NCI-H2081 (cell line): ENCODE data around the gene PCDH1.
"Not testable (repeated sequence)": the region's sequence is repeated elsewhere in the genome, so short reads cannot be mapped to it uniquely, and the experiment has no call there.

ENCODE experiments used
- DNase-seq, 2 experiments: peaks; one replicate each; lab custom pipeline; 2025; lab: John Stamatoyannopoulos, UW

The PCDH1 gene

DNA sequence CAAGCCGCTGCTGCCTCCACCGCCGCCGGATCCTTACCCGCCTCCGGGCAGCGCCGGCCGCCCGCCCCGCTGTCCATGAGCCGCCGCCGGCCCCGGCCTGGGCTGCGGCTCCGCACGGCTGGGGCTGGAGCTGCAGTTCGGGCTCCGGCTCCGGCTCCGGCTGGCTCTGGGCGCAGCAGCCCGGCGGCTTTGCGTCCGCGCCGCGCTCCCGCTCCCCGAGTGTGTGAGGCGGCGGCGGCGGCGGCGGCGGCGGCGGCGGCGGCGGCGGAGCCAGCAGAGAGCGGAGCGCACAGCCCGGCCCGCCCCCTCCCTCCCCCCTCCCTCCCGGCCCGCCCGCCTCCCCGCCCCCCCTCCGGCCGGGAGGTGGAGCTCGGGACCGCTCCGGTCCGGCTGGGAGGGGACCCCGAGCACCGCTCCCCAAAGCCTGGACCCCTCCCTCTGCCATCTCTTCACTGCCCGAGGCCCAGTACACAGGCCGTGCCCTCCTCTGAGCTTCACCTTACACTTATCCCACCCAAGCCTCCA, at the start of gene PCDH1:
TSS of gene PCDH1 (minus strand) at position 225 of the 525 bp plus-strand sequence. CDS start at position 77, 148 bp downstream.
- DNase-seq = peak; percentile 13 to 25

DNA sequence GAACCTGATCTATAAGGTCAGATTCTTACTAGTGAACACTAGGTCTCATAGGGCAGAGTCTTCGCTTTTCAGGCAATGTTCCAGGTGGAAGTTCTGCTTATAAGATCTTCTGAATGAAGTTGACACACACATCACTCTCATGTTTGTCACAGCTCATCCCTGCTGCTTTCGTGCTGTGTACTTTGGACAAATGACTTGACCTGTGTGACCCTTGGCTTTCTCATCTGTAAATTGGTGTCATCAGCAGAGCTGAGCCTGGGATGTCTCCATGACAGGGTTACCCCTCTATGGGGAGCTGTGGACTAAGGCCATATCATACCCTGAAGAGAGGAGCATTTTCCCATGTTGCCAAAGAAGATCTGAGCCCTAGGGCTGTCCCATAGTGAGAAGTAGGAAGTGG, 48.2 kb upstream of the PCDH1 start:
- DNase-seq = no peak

DNA sequence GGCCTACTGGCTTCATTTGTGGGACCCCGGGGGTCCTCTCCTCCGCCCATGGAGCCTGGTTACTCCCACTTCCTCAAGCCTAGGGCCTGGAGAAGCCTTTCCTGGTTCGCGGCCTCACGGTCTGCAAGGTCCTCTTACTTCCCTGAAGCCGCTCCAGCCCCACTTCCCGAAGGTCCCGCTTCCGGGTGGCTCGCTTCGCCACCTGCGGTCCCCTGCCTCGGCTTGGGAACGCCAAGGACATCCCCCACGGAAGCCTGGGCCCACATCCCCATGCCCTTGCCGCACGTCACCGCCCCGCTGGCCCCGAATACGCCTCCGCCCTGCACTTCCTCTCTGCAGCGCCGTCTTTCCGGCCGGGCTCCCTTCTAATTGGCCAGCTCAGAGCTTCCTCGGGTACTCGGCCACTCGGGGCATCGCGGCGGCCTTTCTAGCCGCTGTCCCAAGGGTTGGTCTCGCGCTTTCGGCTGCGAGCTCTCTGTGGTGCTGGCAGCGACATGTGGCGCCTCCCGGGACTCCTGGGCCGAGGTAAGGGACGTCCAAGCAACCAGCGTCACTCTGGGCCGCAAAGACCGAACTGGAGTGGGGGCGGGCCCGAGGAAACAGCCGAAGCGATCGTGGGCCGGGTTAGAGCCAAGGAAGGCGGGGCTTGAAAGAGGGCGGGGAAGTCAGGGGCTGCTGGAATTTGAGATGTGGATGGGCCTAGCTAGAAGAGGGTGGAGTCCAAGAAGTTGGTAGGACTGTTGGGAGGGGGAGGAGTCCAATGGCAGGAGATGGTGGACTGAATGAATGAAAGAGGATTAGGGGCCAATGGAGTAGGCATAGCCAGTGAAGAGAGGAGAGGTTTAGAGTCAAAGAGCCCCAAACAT, 45.5 kb upstream of the PCDH1 start, which contains the start of gene DELE1:
TSS of gene DELE1 (plus strand) at position 424 of the 866 bp plus-strand sequence. CDS start at position 495, 71 bp downstream.
- peak; percentile 81 to 85 for DNase-seq

DNA sequence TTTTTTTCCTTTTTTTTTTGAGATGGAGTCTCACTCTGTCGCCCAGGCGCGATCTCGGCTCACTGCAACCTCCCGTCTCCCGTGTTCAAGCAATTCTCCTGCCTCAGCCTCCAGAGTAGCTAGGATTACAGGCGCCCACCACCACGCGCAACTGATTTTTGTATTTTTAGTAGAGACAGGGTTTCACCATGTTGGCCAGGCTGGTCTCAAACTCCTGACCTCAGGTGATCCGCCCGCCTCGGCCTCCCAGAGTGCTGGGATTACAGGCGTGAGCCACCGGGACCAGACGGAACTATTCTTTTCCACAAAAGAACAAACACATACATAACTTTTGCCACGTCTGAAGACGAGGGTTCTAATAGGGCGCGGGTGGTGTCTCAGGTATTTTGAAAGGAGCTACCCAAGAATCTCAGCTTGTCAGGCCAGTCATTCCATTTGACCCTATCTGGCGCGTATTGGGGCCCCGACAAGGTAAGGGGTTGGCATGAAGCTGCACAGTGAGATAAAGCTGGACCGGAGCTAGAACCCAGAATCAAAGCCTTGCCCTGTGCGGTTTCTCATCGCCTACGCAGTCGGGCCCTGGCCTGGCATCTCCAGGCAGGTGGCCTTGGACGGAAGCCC, 44.7 kb upstream of the PCDH1 start:
- DNase-seq = not testable (repeated sequence)

DNA sequence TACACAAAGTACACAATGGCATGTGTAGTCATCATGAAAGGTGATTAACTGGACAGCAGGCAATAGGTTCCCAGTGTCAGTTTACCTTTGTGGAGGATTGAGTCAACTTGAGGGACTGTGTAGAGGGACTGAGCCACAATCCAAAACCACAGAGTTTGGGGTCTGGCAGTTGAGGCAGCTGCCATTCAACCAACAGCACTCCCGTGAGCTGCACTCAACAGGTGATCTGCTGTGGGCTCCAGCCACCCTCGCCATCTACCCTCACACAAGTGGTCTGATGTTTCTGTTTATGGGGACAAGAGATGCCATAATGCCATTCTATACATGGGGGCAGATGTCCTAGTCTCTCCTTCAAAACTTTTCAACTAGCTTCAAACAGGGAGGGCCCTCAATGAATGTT, 42.6 kb upstream of the PCDH1 start:
- DNase-seq = no peak

DNA sequence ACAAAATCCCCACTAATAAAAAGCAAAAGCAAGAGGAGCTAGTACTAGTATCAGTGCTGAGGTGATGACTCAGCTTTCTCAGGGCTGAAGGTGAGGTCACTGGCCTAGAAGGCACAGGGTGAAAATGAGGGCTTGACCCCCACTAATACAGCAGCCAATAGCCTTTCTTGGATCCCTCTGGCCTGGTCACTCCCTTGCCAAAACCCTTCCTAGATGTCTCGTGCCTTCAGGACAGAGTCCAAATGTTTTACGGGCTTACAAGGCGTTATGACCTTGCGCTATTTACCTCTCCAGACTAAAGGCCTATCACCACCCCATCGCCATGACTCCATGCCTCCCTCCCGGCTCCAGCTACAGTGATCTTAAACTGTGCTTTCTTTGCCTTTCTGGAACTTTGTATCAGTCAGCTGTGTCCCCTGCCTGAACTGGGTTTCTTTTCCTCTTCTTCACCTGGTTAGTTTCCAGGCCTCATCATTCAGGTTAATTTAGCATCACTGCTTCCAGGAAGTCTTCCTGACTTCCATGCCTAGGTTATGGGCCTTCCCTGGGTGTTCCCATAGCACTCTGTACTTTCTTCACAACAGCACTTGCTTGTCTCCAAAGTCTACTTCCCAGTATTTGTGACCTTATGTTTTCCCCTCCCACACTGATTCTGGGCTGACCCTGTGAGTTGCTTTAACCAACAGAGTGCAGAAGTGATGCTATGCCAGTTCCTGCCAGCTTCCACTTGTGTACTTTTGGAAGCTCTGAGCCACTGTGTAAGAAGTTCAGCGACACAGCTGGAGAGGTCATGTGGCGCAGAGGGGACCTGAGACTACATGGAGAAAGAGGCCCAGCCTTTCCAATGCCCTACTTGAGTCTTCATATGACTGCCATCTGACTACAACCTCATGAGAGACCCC, 41.3 kb upstream of the PCDH1 start:
- no peak for DNase-seq

DNA sequence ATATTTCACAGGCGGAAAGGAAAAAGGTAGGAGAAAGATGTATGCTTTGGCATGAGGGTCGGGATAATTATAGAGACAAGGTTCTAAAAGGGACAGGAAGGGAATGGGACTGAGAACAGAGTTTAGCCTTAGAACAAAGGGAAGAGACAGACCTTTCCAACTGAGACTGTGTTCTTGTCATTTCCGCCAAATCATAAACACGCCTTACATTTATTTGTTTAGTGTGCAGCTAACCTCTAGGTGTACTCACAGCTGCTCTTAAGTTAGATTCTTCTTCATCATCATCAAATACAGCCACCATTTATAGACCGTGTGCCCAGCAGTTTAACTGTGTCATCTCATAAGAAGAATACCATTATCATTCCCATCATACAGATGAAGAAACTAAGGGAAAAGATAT, 39.5 kb upstream of the PCDH1 start:
- no peak for DNase-seq

DNA sequence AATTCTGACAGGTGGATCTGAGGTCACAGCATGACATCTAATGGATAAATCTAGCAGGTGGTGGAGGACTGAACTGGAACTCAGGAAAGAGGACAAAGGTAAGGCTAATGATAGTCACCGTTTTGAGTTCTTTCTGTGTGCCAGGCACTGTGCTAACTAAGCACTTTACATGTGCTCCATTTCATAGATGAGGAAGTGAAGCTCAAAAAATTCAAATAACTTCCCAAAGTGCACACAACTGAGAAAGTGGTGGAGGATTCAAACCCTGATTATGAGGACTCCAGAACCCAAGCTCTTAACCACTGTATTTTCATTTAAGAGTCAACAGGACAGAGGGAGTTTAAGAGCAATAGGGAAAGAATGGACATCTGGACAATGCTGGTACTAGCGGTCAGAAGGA, 38.3 kb upstream of the PCDH1 start:
- no peak for DNase-seq

DNA sequence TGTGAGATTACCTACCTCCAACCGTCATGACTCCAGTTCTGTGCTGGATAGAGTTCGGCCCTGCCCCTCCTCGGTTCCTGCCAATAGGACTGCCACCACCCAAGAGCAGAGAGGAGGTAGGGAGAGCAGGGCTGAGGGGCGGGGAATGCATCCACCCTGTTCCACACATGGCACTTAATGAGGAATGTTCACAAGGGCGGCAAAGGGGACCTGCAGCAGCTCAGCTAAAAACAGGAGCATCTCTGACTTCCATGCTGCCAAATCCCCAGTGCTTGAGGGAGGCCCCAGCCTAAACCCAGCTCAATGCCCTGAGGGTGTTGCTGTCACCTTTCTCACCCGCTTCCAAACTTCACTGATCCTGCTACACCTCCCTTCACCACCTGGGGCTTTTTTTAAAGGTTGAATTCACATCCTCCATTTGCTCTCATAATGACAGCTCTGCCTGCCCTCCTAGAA, 37.7 kb upstream of the PCDH1 start:
- no peak for DNase-seq

DNA sequence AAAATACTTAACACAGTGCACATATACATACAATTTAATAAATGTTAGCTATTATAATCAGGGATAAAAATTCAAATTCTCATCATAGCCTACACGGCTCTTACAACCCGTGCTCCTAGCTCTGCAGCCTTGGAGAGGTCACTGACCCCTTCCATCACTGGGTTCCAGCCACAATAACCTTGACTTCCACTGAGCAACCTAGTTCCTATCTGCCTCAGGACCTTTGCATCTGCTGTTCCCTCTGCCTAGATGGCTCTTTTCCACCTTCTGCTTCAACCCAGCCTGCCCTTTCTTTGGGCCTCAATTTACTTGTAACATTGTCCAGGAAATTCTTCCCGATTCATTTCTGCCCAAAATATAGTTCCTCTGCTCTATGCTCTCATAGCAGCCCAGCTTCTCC, 36.6 kb upstream of the PCDH1 start:
- no peak for DNase-seq

DNA sequence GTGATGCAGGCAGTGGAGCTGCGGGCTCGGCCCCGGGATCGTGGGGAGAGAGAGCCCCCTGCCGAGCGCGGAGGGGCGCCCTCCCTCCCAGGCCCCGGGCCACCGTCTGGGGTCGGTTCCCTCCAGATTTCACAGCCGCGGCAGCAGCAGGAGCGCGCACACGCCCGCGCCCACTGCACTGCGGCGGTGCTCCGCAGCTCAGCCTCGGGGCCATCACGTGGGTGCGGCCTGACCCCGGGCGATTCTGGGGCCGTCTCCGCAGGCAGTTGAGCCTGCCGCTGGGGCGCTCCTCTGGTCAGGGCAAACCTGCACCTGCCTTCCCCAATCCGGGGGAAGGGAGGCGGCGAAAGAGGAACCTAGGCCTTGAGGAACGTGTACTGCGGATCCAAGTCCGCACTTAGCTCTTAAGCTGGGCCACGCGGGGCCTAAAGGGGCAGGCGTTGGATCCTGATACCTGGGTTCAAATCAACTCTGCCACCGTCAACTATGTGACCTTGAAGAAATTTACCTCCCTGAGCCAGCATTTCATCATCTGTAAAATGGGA, 36.1 kb upstream of the PCDH1 start:
- no peak for DNase-seq

DNA sequence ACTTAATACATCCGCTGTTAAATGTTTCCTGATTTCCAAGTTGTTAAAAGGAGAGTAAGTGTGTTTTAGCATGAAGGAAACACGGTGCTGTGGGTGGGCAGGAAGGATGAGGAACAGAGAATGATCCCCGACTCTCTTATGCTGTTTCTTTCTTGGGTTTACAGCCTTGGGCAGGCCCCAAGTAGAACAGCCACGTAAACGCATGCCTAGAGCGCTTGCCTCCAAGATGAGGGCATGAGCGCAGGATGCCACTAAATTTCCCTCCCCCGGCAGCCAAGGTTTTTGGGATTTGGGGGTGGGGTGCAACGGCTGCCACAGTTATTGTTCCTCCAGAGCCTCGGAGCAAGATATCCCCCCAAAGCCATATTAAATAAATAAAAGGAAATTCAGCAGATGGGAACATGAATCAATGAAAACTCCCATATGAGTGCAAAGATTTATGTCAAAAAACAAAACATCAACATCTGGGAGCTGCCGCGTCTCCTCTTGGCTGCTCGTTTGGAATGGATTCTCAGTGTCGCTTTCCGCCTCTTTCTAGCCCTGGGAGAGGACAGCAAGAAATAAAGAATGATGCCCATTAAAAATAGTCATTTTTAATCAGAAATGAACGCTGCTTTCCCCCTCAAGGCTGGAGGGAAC, 35.5 kb upstream of the PCDH1 start:
- no peak for DNase-seq

DNA sequence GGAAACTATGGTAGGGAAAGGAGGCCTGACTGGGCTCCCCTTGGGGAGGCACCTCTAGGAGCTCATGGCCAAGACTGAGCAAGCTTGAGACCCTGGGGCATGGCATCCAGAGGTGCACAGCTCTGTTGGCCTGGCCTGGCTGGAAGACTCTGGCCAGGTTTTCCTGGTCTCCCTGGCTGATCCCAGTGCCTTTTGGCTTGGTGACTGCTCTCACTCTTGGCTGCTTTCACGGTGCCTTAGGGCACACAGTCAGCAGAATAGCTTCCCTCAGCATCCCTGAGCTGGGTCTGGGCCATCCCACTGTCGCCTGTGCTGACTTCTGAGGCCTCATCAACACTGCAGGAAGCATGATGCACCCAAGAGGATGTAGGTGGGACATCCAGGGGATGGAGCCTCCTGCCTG, 32.1 kb upstream of the PCDH1 start:
- no peak for DNase-seq

DNA sequence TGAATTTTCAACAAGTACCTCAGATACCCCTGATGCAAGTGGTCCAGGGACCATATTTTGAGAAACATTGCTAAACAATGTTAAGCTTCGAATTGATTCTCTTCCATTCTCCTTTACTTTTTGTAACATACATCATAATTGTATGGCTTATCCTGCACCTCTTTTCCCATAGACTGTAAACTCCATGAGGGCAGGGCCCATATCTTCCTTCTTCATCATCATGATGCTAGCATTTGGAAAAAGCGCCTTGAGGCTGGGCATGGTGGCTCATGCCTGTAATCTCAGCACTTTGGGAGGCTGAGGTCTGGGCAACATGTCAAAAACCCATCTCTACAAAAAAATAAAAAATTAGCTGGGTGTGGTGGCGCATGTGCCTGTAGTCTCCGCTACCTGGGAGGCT, 31.0 kb upstream of the PCDH1 start:
- DNase-seq = no peak

DNA sequence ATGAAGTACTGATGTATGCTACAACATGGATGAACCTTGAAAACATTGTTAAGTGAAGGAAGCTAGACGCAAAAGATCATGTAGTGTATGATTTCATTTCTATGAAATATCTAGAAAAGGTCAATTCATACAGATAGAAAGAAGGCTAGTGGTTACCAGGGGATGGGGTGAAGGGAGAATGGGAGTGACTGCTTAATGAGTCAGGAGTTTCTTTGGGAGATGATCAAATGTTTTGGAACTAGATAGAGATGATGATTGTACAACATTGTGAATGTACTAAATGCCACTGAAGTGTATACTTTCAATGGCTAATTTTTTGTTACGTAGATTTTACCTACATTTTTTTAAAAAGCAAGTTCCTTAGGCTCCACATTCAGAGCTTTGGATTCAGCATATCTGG, 30.6 kb upstream of the PCDH1 start:
- no peak for DNase-seq

DNA sequence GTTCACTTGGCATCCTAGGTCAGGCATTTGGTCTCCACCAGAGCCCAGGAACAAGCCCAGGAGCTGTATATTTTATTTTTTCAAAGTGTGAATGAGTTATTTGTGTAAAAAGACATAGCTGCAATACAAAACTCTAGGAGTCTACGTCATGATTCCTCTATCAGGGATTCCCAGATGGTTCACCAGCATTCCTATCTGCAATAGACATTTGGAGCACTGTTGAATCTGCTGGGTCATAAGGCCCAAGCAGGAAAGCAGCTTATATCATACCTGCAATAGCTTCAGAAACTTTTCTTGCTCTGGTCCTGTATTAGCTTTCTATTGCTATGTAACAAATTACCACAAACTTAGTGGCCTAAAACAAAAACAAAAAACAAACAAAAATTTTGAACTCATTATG, 28.8 kb upstream of the PCDH1 start:
- no peak for DNase-seq

DNA sequence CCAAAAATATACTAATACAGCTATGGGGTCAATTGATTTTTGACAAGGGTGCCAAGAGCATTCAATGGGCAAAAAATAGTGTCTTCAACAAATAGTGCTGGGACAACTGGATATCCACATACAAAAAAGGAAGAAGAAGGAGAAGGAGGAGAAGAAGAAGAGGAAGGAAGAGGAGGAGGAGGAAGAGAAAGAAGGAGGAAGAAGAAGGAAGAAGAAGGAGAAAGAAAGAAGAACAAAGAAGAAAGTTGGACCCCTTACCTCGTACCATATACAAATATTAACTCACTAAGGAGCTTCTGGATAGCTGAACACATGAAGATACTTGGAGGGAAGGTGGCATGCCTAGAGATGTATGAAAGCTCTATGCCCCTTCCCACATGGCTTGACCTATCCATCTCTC, 28.3 kb upstream of the PCDH1 start:
- DNase-seq = no peak

DNA sequence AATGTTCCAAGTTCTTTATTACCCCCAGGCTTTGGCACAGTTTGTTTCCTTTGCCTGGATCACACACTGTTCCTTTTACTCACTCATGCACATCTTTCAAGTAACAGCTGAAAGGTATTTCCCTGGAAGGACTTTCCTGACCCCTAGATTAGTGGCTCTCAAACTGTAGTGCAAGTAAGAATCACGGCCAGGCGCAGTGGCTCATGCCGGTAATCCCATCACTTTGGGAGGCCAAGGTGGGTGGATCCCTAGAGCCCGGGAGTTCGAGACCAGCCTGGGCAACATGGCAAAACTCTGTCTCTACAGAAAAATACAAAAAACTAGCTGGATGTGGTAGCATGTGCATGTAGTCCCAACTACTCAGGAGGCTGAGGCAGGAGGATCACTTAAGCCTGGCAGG, 26.3 kb upstream of the PCDH1 start:
- no peak for DNase-seq

DNA sequence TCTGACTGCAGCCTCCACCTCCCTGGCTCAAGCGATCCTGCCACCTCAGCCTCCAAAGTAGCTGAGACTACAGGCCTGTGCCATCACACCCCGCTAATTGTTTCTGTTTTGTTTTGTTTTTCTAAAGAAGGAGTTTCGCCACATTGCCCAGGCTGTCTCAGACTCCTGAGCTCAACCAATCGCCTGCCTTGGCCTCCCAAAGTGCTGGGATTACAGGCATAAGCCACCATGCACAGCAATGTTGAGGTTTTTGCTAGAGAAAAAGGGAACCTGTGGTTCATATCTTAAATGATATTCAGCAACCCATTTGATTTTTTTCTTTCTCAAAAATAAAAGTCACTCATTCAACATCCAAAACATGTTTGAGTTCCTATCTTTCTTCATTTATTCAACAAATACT, 25.1 kb upstream of the PCDH1 start:
- DNase-seq = no peak

DNA sequence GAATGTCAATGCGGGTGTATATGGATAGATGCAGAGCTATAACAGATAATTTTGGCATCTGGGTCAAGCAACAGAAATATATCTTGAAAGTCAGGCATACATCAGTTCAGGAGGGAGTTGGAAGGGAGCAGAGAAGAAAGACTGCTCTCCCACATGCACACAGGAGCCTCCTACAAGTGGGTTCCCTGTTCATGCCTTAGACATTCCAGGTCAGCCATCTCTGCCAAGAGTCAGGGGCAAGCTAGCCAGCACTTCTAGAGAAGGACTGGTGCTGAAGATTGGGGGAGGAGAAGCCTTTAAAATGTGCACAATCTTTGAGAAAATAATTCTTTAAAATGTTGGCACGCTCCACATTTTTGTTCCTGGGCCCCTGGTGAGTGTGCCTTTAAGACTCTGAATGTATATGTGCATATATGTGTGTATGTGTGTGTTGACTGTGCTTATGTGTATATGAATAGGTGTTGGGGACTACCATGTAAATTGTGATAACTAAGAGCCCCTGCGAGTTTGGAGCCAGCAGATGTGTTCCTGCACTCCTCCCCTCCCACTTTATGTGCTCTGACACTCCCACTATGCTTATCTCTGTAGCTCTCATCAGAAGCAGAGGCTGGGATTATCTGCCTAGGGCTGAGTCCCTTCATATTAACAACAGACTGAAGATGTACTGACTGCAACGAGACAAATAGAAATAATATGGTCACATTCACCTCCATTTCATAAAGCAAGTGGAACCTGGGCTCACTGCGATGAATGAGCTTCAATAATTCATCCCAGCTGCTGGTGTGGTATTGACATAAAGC, 24.0 kb upstream of the PCDH1 start:
- peak in 1 of 2 experiments; percentile 1 for DNase-seq
